Erythroblast (primary cell): ENCODE data around the gene ETV1.
"Not testable (repeated sequence)": the region's sequence is repeated elsewhere in the genome, so short reads cannot be mapped to it uniquely, and the experiment has no call there.

Experiments
- DNase-seq, 2 experiments: peaks; one replicate each; lab custom pipeline; 2025; lab: John Stamatoyannopoulos, UW
- GATA1 ChIP-seq: IDR thresholded peaks from 2 replicates; pipeline ENCODE4 v1.6.1; 2011; ENCODE audit warnings: low read depth, mild to moderate bottlenecking, control low read depth, low read length, moderate library complexity
- POLR2A ChIP-seq: IDR thresholded peaks from 2 replicates; pipeline ENCODE4 v1.6.1; 2011; ENCODE audit warnings: mild to moderate bottlenecking, low read length

The ETV1 gene

DNA sequence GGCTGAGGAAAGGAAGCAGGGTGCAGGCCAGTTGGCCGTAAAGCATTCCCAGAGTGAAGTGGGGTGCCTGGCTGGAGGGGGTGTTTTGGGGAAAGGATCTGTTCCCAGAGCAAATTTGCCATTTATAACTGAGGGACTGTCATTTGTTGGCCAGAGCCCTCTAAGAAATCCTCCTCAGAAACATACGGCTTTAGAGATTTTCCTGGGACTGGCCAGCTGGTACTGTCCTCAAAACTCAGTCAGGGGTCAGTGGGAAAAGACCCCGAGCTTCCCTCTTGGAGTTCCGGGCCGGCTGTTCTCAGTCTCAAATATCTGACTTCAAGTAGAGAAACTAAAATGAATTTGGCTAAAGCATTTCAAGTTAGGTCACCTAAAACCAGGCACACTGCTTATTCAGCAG, 55.9 kb downstream of the ETV1 start:
- DNase-seq: no peak
- no peak for TF ChIP-seq POLR2A
- TF ChIP-seq GATA1: no peak

DNA sequence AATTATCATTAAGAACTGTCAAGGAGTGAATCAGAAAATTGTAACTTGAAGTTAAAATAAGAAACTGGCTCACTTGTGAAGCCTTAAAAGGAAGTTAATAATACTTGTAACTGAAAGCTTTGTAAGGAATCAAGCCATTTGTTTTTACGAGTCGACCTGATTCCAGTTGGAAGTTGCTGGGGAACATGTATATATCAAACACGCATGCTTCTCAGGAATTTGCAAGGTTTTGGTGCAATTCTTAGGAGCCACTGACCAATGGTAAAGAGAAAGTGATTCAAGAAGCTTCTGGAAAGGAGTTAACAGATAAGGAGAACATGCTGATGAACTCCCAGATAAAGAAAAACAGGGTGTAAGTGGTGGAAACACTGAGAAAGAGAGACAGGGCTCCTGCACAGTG, 56.4 kb downstream of the ETV1 start:
- no peak for DNase-seq
- TF ChIP-seq POLR2A (no peak), GATA1 (no peak)

DNA sequence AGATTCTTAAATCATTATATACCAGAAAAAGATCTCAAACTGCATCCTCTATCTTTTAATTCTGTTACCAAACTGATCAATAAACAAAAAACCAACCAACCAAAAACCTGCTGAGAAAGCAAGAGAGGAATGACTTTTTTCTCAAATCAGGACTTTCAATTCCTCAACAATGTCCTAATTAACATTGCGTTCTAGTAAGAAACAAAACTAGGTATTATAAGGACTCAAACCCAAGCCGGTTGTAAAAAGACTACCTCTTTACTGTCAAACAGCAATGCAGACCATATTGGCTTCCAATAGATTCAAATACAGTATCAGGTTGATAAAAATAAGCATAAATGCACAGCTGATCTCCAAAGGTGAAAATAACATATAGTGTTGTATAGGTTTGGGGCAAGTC, 57.3 kb downstream of the ETV1 start:
- DNase-seq: no peak
- TF ChIP-seq POLR2A: no peak
- TF ChIP-seq GATA1: no peak

DNA sequence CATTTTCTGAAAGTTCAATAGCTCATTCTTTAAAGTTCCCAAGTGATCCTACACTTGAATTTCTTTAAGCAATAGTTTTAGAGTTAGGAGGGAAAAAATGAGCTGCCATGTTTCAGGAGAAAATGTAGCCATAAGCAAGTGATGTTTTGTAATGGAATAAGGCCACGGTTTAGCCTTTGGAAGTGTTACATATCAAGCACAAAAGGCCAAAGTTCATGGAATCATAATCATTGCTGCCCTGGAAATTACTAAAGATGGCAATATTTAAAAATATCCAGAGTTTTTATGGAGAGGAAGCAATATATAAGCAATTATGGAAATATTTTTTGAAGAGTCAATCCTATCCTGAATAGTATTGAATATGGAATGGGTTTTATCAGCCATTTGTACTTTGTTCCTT, 68.4 kb downstream of the ETV1 start:
- no peak for TF ChIP-seq POLR2A
- TF ChIP-seq GATA1: no peak
- no peak for DNase-seq

GRCh38 chr7:13920053-13920697, 69.3 kb downstream of the ETV1 start:
- DNase-seq: no peak
- no peak for TF ChIP-seq GATA1
- TF ChIP-seq POLR2A: no peak

- DNase-seq: not testable (repeated sequence)
Measured at GRCh38 chr7:13918333-13918732, 71.1 kb downstream of the ETV1 start.

- not testable (repeated sequence) for DNase-seq
Measured at GRCh38 chr7:13917103-13917502, 72.4 kb downstream of the ETV1 start.

- DNase-seq: no peak
- TF ChIP-seq GATA1 (no peak), POLR2A (no peak)
Measured at GRCh38 chr7:13915891-13916290, 73.6 kb downstream of the ETV1 start.

GRCh38 chr7:13912715-13913278, 76.7 kb downstream of the ETV1 start:
- DNase-seq: no peak

GRCh38 chr7:13911909-13912308, 77.6 kb downstream of the ETV1 start:
- no peak for DNase-seq
- TF ChIP-seq GATA1: no peak

More at GRCh38 chr7:13912715-13913278, 76.7 kb downstream of the ETV1 start:
- TF ChIP-seq POLR2A (no peak), GATA1 (no peak)

DNA sequence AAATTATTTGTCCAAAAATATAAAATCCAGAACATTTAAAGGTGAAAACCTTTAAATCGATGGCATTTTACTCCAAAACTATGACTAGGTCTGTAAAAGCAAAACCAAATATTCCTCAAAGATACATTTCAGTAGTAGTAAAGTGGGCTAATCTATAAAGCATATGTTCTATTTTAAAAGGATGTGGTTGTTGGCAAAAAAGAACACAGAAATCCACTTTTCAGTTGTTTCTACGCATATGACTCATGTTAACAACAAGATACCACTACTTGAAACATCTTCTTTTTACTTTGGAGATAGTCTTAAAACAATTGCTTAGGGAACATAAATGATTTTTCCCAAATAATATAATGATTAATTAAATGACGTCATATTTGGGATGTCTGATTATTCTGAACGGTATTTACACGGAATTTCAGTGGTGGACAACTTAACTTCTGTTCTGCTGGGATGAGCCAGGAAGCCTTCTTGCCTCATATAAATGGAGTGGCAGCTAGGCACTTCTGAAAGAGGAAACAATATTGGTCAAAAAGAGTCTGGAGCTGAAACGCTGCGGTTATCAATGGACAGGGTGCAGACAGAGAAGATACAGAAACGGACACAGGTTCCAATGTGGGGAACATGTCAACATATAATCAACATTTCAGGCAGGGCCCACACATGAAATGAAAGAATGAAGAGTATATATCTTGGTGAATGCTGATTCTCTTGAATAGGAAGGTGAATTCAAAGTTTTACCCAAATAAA, 78.5 kb downstream of the ETV1 start:
- DNase-seq: no peak
- TF ChIP-seq GATA1: no peak
- TF ChIP-seq POLR2A: no peak

DNA sequence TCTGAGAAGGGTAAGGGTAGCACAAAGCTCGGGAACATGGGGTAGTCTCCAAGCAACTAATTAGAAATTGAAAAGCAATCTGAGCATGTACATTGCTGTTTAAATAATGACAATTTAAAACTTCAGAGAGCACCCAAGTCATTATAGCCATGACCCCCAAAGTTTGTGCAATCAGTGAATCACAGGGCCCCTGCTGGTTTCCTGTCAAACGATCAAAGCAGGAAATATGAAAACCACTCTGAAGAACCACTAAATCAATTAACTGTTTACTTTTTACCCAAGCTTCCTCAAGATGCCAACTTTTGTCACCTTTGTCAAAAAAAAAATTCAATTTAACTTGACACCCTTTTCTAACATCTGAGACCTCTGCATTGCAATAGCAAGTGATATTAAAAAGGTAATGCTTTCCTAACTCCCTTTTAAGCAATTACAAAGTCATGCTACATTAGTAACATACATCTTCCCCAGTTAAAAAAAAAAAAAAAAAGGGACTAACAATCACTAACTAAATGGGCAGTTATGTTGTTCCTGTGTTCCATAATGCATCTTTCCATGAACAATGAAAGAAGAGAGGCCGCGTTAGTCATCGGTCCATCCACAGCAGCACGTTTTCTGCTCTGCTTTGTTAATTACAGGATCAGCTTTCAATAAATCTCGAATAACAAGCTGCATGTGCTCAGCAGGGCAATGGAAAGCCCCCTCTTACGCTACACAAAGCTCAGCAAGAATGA, 80.6 kb downstream of the ETV1 start:
- no peak for DNase-seq
- TF ChIP-seq GATA1 (no peak), POLR2A (no peak)

DNA sequence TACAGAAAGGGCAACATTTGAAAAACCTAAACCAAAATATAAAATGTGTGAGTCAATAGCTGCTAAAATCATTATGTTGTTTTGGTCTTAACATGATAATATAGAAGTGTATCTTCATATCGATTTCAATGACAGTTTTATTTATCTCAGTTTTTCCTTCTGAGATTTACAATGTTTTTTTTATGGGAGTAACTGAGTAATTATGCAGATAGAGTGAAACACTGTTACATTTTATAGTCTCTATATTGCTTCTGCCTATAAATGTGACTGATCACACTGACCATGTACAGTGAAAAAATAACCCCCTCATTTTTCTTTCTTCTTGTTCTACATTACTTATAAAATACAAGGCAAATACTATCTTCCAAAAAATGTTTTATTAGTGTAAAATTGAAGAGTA, 81.6 kb downstream of the ETV1 start:
- no peak for TF ChIP-seq POLR2A
- TF ChIP-seq GATA1: no peak
- no peak for DNase-seq

- no peak for DNase-seq
- no peak for TF ChIP-seq GATA1
- TF ChIP-seq POLR2A: no peak
Measured at GRCh38 chr7:13904689-13905088, 84.8 kb downstream of the ETV1 start.
